HG03139 (cell line): Measurements from ENCODE around the gene DOCK8.
"Not testable (repeated sequence)": the region's sequence is repeated elsewhere in the genome, so short reads cannot be mapped to it uniquely, and the experiment has no call there.

Experiments used
- ATAC-seq: cut with Tn5 transposase; IDR thresholded peaks from one replicate; pipeline ENCODE4 v1.9.1; 2021; ENCODE audit not compliant: unreplicated experiment

The DOCK8 gene

DNA sequence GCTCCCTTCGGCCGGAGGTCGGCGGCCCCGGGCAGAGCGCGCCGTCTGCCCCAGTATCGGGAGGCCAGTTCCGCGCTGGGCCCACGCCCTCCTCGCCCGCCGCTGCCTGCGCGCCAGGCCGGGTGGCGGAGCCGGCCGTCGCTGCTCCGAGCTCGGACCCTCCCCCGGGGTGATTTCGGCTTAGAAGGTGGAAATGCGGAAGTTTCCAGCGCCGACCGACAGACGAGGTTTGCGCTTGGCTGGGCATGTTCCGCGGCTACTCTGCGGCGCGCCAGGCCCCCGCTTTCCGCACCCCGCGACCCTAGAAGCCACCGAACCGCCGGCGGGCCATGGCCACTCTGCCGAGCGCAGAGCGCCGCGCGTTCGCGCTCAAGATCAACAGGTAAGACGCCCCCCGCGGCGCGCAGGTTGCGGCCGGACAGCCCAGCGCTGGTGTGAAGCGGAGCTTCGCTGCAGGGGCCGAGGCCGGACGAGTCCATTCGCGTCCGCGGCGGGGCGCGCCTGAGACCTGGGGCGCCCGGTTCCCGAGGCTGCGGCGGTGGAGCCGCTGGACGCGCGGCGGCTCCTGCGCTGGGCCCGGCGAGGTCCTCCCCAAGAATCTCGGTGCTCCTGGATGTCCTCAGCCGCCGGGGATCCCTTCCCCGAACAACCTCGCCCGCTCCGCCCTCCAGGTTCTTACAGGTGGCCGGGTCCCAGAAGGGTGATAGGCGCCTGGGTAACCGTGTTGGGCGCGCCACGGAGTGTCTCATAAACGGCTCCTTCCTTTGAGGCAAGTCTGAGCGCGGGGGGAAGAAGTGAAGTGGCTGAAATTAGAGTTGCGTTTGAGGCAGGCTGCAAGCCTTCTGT lies at the start of gene DOCK8:
TSS of gene DOCK8 (plus strand) at position 218 of the 846 bp plus-strand sequence. CDS start at position 330, 112 bp downstream.
- peak; percentile 64 for ATAC-seq

- not testable (repeated sequence) for ATAC-seq
These were observed 44.9 kb upstream of the DOCK8 start for GRCh38 chr9:169757-170156.

GRCh38 chr9:178140-178825 lies 36.4 kb upstream of the DOCK8 start:
- not testable (repeated sequence) for ATAC-seq

- ATAC-seq = not testable (repeated sequence)
These were observed 35.7 kb upstream of the DOCK8 start, which contains the start of gene ZNG1A for GRCh38 chr9:178970-179383. Gene ZNG1A, minus strand, starts transcription at chr9:179056. Its CDS starts 87 bp downstream, at chr9:178969.

- ATAC-seq = not testable (repeated sequence)
These were observed 15.1 kb upstream of the DOCK8 start for GRCh38 chr9:199601-200000.

DNA sequence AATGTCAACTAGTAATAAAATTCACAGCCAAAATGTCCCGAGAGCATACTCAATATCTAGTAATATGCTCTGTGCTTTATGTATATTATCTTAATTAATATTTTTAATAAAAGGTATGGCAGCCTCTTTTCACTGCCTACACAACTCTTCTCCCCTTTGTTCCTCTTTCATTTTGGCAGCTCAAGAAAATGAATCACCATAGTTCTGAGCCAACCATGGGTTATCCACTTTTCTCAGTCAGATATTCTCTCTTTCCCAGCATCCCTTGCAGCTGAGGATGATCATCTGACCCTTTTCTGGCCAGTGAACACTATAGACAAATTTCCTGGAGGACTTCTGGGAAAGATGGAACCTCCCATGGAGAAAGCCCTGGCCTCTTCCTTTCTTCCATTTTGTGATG lies 8.2 kb upstream of the DOCK8 start:
- ATAC-seq = no peak

- no peak for ATAC-seq
These were observed 5.4 kb upstream of the DOCK8 start for GRCh38 chr9:209143-209758.

DNA sequence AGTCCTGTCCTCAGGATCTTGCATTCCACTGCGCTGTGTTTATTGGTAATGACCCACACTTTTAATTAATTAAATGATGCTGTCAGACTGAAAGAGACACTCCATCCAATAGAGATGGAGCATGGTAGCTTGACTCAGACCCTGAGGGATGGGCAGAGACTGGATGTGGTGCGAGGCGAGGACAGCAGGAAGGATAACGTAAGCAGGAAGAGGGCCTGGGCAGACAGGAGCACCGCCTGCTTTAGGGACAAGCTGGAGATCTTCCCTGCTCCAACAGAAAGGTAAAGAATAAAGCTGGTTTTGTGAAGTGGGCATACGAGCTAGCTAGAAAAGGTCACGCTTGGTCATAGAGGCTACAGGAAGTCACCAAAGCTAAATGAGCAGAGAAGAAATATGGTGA lies 3.6 kb upstream of the DOCK8 start:
- no peak for ATAC-seq

- no peak for ATAC-seq
These were observed 3.1 kb upstream of the DOCK8 start for GRCh38 chr9:211557-211956.

DNA sequence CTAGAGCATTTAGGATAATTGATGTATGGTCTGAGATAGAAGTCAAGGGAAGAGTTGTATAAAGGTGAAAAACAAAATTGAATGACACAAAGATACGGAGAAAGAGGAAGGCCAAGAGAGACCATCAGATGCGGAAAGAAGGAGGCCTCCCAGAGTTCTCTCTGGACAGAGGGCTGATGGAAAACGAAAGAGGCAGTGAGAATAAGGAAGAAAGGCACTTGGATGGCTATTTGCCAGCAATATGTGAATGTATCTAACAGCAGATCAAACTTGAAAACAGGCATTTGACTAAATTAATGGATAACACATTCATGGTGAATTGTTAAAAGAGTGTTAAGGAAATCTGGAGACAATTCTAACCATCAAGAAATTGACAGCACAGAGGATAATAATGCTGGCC lies 2.4 kb upstream of the DOCK8 start:
- ATAC-seq = no peak

- ATAC-seq = not testable (repeated sequence)
These were observed 764 bp upstream of the DOCK8 start for GRCh38 chr9:213901-214300.

DNA sequence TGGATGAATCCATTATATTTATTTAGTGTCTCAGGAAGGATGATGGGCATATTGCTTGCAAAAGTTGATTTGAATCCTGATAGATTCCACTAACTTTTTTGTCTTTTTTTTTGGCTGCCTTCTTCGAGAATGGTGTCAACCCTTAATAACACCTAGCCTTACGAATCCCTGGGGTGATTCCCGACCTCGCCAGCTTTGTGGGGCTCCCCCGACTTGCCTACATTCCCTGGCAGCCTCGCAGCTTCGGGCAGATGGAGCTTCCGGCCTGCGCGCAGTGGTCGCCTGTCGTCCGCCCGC lies 366 bp upstream of the DOCK8 start:
- no peak for ATAC-seq

GRCh38 chr9:215631-216155 lies 1.0 kb downstream of the DOCK8 start:
- no peak for ATAC-seq

- no peak for ATAC-seq
These were observed 2.2 kb downstream of the DOCK8 start for GRCh38 chr9:216866-217265.

GRCh38 chr9:217950-218349 lies 3.3 kb downstream of the DOCK8 start:
- ATAC-seq = no peak

DNA sequence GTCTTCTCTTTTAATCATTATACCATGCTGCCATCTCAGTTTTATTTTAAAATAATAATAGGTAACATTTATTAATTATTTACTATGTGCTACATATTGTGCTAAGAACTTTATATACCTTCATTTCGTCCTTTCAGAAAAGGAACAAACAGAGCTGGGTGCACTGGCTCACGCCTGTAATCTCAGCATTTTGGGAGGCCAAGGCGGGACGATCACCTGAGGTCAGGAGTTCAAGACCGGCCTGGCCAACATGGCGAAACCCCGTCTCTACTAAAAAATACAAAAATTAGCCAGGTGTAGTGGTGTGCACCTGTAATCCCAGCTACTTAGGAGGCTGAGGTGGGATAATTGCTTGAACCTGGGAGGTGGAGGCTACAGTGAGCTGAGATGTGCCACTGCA lies 4.4 kb downstream of the DOCK8 start:
- not testable (repeated sequence) for ATAC-seq

GRCh38 chr9:219670-220365 lies 5.2 kb downstream of the DOCK8 start:
- no peak for ATAC-seq

DNA sequence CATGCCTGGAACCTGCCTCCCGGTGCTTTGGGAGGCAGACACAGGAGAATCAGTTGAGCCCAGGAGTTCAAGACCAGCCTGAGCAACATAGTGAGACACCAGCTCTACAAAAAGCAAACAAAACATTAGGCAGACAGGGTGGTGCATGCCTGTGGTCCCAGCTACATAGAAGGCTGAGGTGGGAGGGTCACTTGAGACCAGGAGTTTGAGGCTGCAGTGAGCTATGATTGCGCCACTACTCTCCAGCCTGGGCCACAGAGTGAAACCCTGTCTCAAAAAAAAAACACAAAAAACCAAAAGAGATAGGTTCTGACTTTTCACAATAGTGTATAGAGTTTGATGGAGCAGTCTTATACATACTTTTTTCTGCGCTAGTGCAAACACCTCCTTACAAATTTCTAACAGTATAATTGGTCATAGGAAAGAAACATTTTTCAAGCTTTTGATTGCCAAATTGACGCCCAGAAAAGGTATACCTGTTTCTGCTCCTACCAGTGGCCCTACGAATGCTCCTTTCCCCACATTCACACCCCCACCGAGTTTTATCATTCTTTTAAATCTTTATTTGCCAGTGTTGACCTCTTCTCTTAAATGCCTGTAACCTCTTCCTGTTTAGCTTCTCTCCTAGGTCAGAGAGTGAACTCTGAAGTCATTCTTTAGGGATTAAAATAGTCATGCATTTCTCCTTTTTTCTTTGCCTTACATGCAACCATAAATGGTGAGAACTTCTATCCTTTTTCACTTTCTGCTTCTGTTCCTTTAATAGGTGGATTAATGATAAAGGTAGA lies 7.5 kb downstream of the DOCK8 start:
- no peak for ATAC-seq

DNA sequence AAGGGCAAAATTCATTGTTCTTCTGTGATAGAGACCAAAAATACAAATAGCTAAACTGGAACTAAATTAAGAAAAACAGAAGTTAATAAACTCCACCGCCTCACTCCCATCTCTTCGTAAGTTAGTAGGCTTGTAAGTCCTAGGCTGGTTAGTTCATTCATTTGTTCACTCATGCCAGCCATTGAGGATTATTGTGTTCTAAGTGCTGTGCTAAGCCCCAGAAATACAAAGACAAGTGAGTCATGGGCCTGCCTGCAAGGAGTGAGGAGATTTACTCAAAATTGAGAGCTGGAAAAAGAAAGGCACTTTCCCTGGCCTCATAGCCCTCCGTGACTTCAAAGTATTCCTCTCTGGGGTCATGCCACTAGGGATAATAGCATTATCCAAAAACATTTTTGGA lies 8.5 kb downstream of the DOCK8 start:
- no peak for ATAC-seq

- ATAC-seq = no peak
These were observed 9.4 kb downstream of the DOCK8 start for GRCh38 chr9:224026-224425.
